GM21717 (cell line): ENCODE data around the gene GPR84.

Source experiments
- ATAC-seq: cut with Tn5 transposase; IDR thresholded peaks from one replicate; pipeline ENCODE4 v1.9.1; 2021; ENCODE audit warnings: mild to moderate bottlenecking, moderate library complexity; ENCODE audit not compliant: unreplicated experiment

GPR84 gene

DNA sequence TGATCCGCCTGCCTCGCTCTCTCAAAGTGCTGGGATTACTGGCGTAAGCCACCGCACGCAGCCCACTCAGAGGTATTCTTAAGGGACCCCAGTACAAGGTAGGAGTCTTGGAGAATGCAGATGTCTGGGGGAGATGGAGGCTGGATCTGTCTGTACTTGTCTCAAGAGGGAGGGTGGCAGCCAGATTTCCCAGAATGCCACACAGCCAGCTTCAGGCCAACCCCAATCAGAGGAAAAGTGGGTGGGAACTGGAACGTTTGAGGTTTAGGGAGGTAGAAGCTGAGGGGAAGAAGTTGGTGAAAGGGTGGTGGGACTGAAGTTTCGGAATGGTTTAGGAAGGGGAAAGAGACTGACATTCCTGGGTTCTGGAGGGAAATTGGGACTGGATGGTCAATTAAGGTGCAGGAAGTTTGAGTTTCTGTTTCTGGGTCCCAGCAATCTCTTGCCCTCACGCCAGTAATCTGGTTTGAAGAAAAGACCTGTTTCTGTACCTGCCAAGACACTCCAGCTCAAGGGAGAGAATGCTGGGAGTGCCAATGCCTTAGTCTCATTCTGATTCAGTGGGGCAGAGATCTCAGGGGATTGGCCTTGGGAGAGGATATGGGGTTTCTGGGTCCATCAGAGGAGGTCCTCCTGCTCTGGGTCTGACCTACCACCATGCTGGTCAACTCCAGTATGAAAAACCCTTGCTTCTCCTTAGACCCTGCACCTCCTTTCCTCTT, 28.4 kb upstream of the GPR84 start:
- no peak for ATAC-seq

DNA sequence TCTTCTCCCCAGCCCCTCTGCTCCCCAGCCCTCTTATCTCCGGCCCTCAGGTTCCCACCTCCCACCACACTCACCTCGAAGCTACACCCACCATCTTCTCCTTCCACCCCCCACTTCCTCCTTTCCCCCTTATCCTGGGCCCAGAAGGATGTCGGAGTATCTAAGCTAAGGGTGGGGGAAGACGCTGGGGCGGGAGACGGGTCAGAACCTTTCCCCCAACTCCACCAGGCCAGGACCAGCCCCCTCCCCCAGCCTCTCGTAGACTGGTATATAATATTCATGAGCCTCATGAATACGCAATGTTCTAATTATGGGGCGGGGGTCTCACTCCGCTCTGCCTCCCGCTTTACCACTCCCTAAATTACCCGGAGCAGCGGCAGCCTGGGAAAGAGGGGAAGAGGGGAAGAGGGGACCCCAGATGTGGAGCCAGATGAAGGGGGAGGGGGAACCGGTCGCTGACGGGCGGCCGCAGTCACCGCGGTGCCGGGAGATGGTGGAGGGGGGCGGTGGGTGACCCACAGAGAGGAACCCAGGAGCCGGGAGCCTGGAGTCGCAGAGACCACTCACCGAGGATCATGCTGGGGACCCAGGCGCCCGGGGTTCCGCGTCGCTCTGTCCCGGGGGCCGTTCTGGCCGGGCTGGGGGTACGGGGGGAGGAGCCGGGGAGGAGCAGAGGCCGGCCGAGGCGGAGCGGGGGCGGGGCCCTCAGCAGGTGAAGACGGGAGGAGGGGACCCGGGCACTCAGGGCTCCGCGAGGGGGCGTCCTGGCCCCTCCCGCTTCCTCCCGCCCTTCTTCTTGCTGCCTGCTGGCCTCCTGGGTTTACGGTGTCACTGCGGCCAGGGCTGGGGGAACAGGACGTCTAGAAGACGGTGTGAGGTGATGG, 26.6 kb upstream of the GPR84 start:
- ATAC-seq, result peak; percentile 56

- ATAC-seq, result no peak
Observed at GRCh38 chr12:54390176-54390667, 25.9 kb upstream of the GPR84 start.

DNA sequence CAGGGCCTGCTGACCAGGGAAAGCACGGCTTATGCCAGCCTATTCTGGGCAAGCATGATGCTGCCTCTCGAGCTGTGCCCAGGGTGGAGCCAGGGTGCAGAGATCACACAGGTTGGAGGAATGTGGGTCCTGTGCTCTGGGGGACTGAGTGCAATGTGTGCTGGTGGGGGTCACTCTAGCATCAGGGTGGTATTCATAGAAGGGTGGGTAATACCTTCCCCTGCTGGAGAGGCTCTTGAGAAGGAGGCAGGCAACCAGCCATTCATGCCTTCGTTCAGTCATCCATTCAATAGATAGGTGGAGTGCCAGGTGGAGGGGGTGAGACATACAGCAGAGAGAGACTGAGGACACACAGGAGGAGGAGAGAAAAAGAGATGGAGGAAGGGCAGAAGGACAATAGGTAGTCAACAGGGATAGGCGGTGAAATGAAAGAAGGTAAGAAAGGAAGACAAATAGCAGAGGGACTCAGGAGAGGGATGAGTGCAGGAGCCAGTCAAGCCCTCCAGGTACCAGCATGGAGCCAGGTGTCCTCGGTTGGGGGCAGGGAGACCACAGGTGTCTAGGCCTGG, 25.4 kb upstream of the GPR84 start:
- no peak for ATAC-seq

DNA sequence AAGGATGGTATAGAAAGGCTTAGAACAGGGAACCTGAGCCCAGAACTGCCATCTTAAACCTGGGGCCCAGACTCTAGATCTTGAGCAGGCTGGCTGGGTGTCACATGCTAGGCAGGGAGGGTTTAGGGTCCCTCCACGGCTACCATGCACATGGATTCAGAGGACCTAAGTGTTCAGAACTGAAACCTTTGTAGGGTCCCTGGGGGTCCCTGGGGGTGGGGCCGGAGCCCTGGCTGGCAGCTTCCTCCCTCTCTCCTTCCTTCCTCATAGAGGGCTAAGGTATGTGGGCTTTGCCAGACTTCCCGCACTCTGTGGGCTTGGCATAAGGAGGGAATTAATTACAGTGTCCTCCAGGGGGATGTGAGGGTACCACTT, 24.8 kb upstream of the GPR84 start:
- ATAC-seq, result no peak

- ATAC-seq, result no peak
Observed at GRCh38 chr12:54388237-54389133, 24.2 kb upstream of the GPR84 start.

GRCh38 chr12:54387114-54387467, 22.8 kb upstream of the GPR84 start:
- ATAC-seq, result no peak

DNA sequence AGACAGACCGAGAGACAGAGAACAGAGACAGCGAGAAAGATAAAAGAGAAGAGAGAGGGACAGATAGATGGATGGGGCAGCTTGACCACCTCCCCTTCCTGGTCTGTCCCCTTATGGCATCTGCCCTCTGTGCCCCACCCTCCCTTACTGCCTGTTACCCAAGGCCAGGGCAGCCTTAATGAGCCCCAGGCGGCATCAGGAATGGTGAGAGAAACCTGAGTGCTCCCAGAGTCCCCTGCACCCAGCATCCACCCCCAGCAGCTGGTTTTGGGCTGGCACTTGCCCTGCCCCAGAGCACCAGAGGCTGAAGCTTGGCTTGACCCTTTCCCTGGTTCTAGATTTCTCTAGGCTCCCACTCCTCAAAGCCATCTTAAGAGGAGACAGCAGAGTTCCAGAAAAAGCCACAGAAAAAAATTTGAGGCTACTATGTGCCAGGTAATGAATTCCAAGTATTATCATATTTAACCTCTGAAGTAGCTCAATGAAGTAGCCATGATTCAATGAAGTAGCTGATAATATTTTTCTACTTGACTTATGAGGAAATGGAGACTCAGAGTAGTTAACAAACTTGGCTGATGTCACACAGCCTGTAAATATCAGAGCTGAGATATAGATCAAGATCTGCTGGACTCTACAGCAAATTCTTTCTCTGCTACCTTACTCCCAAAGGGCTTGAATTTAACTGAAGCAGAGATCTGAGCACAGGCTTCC, 22.3 kb upstream of the GPR84 start:
- ATAC-seq, result no peak

DNA sequence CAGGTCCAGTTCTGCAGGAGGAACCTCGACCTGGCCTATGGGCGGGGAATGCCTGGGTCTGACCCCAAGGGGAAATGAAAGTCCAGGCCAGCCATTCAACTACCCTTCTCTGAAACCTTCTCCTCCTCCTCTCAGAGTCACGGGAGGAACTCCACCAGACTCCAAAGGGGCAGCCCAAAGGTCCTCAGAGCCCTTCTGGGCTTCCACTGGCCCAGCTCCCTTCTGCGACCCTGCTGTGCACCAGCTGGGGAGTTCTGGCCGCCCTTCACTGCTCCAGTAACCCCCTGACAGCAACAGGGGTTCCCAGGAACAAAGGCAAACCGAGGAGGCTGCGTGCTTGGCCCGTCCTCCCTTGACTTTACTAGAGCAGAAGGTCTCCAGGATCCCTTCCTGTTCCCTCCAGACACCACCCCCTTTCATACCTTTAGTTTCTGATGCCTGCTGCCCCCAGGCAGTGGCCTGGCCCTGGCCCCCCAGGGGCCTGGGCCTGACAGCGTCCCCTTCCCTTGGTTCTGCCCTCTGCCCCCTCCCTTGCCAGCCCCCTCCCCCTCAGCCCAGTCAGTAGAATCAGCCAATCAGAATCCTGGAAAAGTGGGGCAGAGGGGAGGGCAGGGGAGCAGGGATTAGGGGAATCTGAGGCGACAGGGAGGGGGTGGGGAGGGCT, 21.1 kb upstream of the GPR84 start:
- ATAC-seq, result no peak

- no peak for ATAC-seq
Observed at GRCh38 chr12:54384591-54385041, 20.3 kb upstream of the GPR84 start, which contains the start of gene ZNF385A. ZNF385A (minus strand) TSS chr12:54384733; CDS start chr12:54384514, 219 bp downstream.

GRCh38 chr12:54383041-54383609, 18.8 kb upstream of the GPR84 start:
- ATAC-seq, result no peak

DNA sequence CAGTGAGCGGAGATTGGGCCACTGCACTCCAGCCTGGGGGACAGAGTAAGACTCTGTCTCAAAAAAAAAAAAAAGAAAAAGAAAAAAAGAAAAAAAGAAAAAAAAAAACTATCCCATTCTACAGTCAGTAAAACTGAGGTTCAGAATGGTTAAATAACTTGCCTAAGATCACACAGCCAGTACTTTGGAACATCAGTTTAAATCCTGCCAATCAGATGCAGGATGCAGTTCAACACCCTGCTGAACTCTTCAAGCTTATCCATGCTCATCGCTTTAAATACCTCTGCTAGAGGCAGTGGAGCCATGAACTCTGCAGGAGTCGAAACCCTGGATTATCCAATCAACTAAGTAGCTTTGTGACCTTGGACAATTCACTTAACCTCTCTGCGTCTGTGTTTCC, 16.9 kb upstream of the GPR84 start:
- no peak for ATAC-seq

DNA sequence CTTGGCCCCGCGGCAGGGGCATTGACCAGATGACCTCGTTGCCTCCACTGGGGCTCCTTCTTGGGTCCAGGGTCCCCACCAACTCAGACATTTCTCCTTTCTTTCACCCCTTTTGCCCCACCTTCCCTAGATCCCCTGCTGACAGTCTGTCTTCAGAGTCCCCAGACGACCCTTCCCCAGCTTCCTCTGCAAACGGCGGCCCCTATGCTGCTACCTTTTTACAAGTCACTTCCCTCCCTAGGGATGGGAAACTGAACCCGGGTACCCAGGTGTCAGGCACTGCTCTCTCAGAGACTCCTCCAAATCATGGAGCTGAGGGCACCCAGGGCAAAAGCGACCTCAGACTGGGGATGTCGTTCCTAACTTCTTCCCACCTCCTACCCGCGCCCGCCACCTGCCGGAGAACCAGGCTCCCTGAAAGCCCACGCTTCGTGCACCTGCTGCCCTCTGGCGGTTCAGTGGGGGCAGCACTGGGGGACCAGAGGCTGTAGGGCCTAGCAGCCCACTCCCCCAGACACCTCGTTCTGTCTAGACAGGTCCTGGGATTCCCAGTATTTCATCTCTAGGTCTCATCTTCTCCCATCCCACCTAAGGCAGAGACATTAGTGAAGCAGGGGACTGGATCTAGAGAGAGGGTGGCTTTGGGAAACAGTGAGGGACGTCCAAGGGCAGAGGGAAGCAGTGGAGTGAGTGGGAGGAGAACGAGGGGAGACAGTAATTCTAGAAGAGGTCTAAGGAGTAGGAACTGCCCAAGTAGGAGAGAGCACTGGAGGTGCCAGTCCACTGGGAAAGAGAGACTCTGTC, 15.3 kb upstream of the GPR84 start:
- ATAC-seq, result peak; percentile 68

GRCh38 chr12:54378796-54379397, 14.6 kb upstream of the GPR84 start:
- ATAC-seq, result no peak

DNA sequence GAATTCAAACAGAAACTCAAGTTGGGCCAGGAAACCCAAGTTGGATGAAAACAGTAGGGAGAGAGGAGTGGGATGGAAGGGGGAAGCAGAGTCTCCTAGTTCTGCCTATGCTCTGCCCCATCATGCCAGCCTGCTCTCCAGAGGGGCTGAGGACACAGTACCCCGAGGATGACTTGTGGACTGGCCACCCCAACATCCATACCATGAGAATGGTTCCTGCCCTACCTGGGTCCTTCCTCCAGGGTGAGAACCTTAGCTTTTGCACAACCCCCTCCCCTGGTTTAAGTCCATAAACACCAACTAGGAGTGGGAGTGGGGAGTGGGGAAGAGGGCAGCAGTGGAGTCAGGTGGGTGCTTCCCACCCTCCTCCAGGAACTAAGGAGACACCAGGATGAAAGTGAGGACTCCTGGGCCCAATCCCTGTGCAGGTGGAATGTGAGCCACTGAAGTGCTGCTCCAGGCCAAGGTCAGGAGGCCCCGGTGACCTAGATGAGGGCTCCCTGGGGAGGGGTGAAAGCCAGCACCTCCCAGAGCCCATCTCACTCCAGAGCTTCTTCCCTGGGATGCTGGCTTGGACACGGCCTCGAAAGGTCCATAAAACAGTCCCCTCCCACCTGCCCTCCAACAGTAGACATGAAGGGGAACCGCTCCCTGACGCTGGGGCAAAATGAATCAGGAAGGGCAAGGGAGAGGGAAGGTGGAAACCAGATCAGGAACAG, 13.7 kb upstream of the GPR84 start:
- no peak for ATAC-seq

DNA sequence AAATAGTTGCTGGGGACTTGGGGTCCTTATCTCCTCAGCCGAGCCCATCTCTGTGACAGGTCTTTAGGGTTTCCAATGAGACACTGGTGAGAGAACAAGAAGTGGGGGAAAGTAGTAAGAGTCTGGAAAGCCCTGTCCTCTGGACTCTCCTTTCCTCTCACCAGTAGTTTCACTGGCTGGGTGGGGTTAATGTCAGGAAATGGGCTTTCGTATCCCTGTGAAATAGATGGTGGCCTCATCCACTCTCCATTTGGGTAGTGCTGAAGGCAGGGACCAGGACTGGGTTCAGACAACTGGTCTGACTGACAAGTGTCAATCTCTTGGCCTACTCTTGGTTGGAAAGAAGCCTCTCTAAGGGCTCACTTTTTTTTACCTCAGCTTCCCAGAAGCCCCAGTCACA, 12.7 kb upstream of the GPR84 start:
- no peak for ATAC-seq

- ATAC-seq, result no peak
Observed at GRCh38 chr12:54376596-54376995, 12.3 kb upstream of the GPR84 start.
